Measurements from ENCODE around the gene FAM120C.

Gene FAM120C

GRCh38 chrX:54029529-54030143 lies 153.4 kb downstream of the FAM120C start:
- DNase-seq (ENCODE audit: low read depth) = no peak

DNA sequence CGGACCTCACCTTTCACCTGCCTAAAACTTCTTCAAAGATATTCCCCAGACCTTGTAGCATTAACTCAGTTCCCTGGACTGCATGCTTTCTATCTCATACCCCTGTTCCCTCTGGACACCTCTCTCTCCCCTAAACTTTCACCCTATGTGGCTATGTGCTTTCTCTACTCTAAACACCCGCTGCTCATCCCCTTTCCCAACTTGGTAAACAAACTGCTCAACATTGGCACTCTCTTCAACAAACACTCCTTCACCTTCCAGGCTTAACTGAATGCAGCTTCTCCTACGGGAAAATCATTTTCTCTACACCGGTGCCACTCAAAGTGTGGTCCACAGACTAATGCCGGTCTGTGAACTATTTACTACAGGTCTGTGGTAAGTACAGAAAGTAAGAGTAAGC lies 158.7 kb downstream of the FAM120C start:
- DNase-seq (ENCODE audit: low read depth) = no peak

All from activated T-cell treated with anti-CD3 and anti-CD28 coated beads for 48 hours (primary cell).